Fibroblast of mammary gland (primary cell): ENCODE results near the gene RBM19.

Experiments
- DNase-seq: peaks from one replicate; pipeline ENCODE4 v3.0.0-alpha.2; 2010; ENCODE audit warnings: low read depth
- H3K4me3 ChIP-seq: 2 replicates; pipeline ENCODE4 v1.5.1; 2011; ENCODE audit warnings: low read depth, mild to moderate bottlenecking, low read length, moderate library complexity; ENCODE audit not compliant: control insufficient read depth
- CTCF ChIP-seq: conservative IDR thresholded peaks from 2 replicates; pipeline ENCODE4 v1.5.1; 2011; ENCODE audit warnings: low read depth, low read length, inconsistent platforms; ENCODE audit not compliant: control insufficient read depth, insufficient read depth

RBM19 gene

GRCh38 chr12:113793250-113793649, 172.9 kb downstream of the RBM19 start:
- H3K4me3 ChIP-seq: no peak overlapping the region
- DNase-seq: no peak
- TF ChIP-seq CTCF: no peak

- no peak overlapping the region for H3K4me3 ChIP-seq
- DNase-seq: no peak
- no peak for TF ChIP-seq CTCF
Measured at GRCh38 chr12:113792450-113792849, 173.7 kb downstream of the RBM19 start.

GRCh38 chr12:113788020-113788856, 177.9 kb downstream of the RBM19 start:
- DNase-seq: peak; percentile 83
- TF ChIP-seq CTCF: no peak

GRCh38 chr12:113786107-113786506, 180.0 kb downstream of the RBM19 start:
- no peak overlapping the region for H3K4me3 ChIP-seq
- no peak for TF ChIP-seq CTCF
- DNase-seq: no peak

More at GRCh38 chr12:113788020-113788856, 177.9 kb downstream of the RBM19 start:
- H3K4me3 ChIP-seq: no peak overlapping the region

GRCh38 chr12:113783811-113784210, 182.3 kb downstream of the RBM19 start:
- no peak for DNase-seq
- no peak overlapping the region for H3K4me3 ChIP-seq
- no peak for TF ChIP-seq CTCF

GRCh38 chr12:113782873-113783272, 183.3 kb downstream of the RBM19 start:
- no peak overlapping the region for H3K4me3 ChIP-seq
- TF ChIP-seq CTCF: no peak
- DNase-seq: no peak
